ENCODE results near the gene OOSP4A. TPM values are rescaled to one million over a fixed set of nuclear protein-coding genes. Genes with fewer than 3 reads are reported as not detected.
"Not testable (repeated sequence)": the region's sequence is repeated elsewhere in the genome, so short reads cannot be mapped to it uniquely, and the experiment has no call there.

OOSP4A gene
- total RNA-seq, 1 experiment from 2014 or later: not detected

DNA sequence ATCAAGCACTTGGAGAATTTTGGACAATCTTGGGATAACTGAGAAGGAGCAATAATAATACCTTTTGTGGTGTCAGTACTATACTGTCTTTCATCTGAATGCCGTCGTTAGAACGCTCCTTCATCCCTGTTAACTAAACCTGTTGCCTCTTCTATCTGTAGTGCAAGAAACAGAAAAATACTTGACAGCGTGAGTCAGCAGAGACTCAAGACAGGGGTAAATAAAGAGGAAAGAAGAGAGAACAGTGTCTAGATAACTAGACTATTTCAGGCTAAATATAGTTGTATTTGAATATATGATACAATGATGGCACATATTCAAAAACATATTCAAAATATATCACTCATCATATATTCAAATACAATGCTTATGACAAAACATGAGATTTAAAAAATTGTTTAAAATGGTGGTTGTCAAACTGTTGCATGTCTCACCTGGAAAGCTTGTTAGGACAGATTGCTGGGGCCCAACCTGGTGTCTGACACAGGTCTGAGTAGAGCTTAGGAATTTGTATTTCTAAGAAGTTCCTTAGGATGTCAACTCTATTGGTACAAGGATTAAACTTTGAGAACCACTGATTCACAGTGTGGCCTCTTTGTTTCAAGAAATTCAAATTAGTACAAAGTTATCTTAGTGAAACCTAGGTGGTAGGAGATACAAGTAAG, 17.4 kb downstream of the OOSP4A start:
- TF ChIP-seq EZH2 (IDR thresholded peaks at IDR 0.05; ENCODE audit: low read length, unreplicated experiment) (no peak), EZH2phosphoT487 (IDR thresholded peaks at IDR 0.05; ENCODE audit: borderline replicate concordance, low read length) (no peak)
- TF ChIP-seq, protein P1, sequence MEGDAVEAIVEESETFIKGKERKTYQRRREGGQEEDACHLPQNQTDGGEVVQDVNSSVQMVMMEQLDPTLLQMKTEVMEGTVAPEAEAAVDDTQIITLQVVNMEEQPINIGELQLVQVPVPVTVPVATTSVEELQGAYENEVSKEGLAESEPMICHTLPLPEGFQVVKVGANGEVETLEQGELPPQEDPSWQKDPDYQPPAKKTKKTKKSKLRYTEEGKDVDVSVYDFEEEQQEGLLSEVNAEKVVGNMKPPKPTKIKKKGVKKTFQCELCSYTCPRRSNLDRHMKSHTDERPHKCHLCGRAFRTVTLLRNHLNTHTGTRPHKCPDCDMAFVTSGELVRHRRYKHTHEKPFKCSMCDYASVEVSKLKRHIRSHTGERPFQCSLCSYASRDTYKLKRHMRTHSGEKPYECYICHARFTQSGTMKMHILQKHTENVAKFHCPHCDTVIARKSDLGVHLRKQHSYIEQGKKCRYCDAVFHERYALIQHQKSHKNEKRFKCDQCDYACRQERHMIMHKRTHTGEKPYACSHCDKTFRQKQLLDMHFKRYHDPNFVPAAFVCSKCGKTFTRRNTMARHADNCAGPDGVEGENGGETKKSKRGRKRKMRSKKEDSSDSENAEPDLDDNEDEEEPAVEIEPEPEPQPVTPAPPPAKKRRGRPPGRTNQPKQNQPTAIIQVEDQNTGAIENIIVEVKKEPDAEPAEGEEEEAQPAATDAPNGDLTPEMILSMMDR (conservative IDR thresholded peaks at IDR 0.05; ENCODE audit: low read depth, low read length): no peak
- Histone ChIP-seq H3K27ac (ENCODE audit: low read length) (no peak overlapping the region), H3K4me3 (ENCODE audit: low read length) (no peak overlapping the region), H3K36me3 (ENCODE audit: low read depth, low read length) (no peaks in the 10 kb centered on the region), H3K9ac (ENCODE audit: low read length) (no peak overlapping the region), H3F3A (ENCODE audit: low read length, unreplicated experiment) (no peaks in the 10 kb centered on the region), H3K9me2 (replicated peaks; ENCODE audit: low read length) (no peaks in the 10 kb centered on the region), H4K20me1 (ENCODE audit: low read length) (no peaks in the 10 kb centered on the region), H3K9me3 (ENCODE audit: low read length) (no peaks in the 10 kb centered on the region), H3K4me1 (ENCODE audit: insufficient read depth, low read length) (no peaks in the 10 kb centered on the region), H3K79me2 (ENCODE audit: low read length) (no peaks in the 10 kb centered on the region), H3K4me2 (ENCODE audit: low read length) (no peak overlapping the region), H3K27me3 (ENCODE audit: low read length) (peaks cover 8% of the 10 kb centered on the region), H2AFZ (ENCODE audit: low read length) (no peak overlapping the region)
- ChIA-PET CTCF (no interaction called here), POLR2A (ENCODE audit: unreplicated experiment) (no interaction called here)
- intact Hi-C loops (cut with micrococcal nuclease): no loop called here
- no TSS peak for BruUV-seq (replicated peaks)
- ATAC-seq: no peak
- DNase-seq: no peak

DNA sequence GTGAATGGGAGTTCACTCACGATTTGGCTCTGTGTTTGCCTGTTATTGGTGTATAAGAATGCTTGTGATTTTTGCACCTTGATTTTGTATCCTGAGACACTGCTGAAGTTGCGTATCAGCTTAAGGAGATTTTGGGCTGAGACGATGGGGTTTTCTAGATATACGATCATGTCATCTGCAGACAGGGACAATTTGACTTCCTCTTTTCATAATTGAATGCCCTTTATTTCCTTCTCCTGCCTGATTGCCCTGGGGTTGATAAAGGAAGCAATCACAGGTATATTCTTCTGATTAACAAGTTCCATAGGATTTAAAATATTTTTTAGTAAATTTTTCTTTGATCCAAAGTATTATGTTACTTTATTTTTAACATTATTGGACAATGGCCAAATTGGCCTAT, 18.2 kb downstream of the OOSP4A start:
- H3K4me2 ChIP-seq (ENCODE audit: low read length); H2AFZ ChIP-seq (ENCODE audit: low read length); H3K4me3 ChIP-seq (ENCODE audit: low read length); H3K9me3 ChIP-seq (ENCODE audit: low read length); H3F3A ChIP-seq (ENCODE audit: low read length, unreplicated experiment); CTCF ChIA-PET; H3K9ac ChIP-seq (ENCODE audit: low read length); H3K4me1 ChIP-seq (ENCODE audit: insufficient read depth, low read length); H3K36me3 ChIP-seq (ENCODE audit: low read depth, low read length); ATAC-seq; intact Hi-C loops (cut with micrococcal nuclease); H3K79me2 ChIP-seq (ENCODE audit: low read length); BruUV-seq (replicated peaks); DNase-seq; H3K27ac ChIP-seq (ENCODE audit: low read length); H3K27me3 ChIP-seq (ENCODE audit: low read length); POLR2A ChIA-PET (ENCODE audit: unreplicated experiment); H4K20me1 ChIP-seq (ENCODE audit: low read length); H3K9me2 ChIP-seq (replicated peaks; ENCODE audit: low read length): not testable (repeated sequence)

DNA sequence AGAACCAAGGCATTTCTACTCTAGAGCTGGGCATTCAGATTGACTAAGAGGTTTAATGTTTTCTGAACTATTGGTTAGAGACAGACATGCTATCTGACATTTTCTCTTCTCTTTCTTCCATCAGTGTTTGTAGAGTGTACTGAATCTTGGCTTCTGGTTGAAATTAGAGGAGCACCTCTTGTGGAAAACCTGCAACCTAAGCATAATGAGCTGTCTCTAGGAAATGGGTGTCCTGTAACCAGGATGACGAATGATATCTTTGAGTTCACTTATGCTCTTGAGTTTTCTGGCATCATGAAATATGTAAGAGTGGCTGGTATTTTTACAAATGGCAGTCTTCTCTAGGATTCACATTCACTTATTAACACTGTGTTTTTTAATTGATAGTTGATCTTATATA, 19.4 kb downstream of the OOSP4A start:
- no TSS peak for BruUV-seq (replicated peaks)
- Histone ChIP-seq H3K9me2 (replicated peaks; ENCODE audit: low read length) (no peaks in the 10 kb centered on the region), H3F3A (ENCODE audit: low read length, unreplicated experiment) (no peaks in the 10 kb centered on the region), H3K9ac (ENCODE audit: low read length) (no peak overlapping the region), H2AFZ (ENCODE audit: low read length) (no peak overlapping the region), H4K20me1 (ENCODE audit: low read length) (no peaks in the 10 kb centered on the region), H3K4me3 (ENCODE audit: low read length) (no peak overlapping the region), H3K36me3 (ENCODE audit: low read depth, low read length) (no peaks in the 10 kb centered on the region), H3K4me1 (ENCODE audit: insufficient read depth, low read length) (no peaks in the 10 kb centered on the region), H3K9me3 (ENCODE audit: low read length) (no peaks in the 10 kb centered on the region), H3K4me2 (ENCODE audit: low read length) (no peak overlapping the region), H3K27me3 (ENCODE audit: low read length) (peaks cover 8% of the 10 kb centered on the region), H3K27ac (ENCODE audit: low read length) (no peak overlapping the region), H3K79me2 (ENCODE audit: low read length) (no peaks in the 10 kb centered on the region)
- ChIA-PET CTCF (no interaction called here), POLR2A (ENCODE audit: unreplicated experiment) (no interaction called here)
- TF ChIP-seq EZH2phosphoT487 (IDR thresholded peaks at IDR 0.05; ENCODE audit: borderline replicate concordance, low read length) (no peak), EZH2 (IDR thresholded peaks at IDR 0.05; ENCODE audit: low read length, unreplicated experiment) (no peak)
- TF ChIP-seq, protein P1 (conservative IDR thresholded peaks at IDR 0.05; ENCODE audit: low read depth, low read length): no peak
- DNase-seq (no peak), ATAC-seq (no peak)
- intact Hi-C loops (cut with micrococcal nuclease): no loop called here

Data from PC-3 (cell line).